GM21381 (cell line): ENCODE results near the gene PGP.

Experiments used
- ATAC-seq: cut with Tn5 transposase; IDR thresholded peaks from one replicate; pipeline ENCODE4 v1.9.1; 2021; ENCODE audit warnings: mild to moderate bottlenecking, moderate library complexity; ENCODE audit not compliant: unreplicated experiment

The PGP gene

DNA sequence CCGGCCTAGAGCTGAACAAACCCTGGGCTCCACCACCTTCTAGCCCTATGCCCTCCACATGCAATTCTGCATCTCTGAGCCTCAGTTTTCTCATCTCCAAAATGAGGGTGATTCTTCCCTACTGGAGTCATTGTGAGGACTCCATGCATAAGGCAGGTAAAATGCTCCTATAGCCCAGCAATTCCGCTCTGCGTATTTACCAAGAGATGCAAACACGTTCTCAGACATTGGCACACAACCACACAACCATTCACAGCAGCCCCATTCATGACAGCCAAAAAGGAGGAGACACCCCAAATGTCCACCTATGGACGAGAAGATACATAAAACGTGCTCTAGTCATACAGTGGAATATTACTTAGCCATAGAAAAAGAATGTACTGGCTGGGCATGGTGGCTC, 14.3 kb downstream of the PGP start:
- no peak for ATAC-seq

DNA sequence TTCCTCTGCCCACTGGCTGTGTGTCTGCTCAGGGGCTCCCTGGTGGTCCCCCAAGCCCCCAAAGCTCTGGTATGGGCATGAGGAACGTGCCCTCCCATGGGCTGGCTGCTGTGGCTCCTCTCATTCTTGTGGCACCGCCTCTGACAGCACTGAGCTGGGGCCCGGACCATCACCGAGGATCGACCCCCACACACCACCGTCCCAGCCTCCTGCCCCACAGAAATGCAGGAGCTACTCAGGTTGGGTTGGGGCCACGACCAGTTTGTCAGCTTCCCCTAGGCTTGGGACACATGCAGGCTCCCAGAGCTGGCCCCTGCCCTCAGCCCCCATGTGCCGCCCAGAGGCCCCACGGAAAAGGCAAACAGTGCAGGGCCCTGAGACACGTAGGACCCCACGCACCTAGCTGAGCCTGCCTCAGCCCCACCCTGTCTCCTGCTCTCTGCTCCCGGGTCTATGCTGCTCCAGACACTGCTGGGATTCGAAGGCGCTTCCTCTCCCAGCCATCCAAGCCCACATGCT, 15.0 kb downstream of the PGP start:
- no peak for ATAC-seq

DNA sequence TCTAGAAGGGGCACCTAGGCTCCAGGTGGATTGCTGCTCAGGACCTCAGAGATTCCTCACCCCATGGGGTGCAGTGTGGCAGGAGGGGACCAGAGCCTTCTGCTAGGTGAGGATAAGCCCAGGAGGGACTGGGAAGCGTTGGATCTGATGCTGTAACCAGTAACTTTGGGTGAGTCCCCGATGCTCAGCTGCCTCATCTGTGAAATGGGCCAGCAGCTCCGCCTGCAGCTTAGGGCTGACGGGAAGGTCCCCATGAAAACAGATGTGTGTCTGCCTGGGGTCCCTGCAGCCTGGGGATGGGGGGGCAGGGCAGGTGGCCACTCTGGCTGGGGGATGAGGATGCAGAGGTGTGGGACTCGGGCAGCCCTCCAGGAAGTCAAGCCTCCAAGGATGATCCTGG, 15.5 kb downstream of the PGP start:
- no peak for ATAC-seq

DNA sequence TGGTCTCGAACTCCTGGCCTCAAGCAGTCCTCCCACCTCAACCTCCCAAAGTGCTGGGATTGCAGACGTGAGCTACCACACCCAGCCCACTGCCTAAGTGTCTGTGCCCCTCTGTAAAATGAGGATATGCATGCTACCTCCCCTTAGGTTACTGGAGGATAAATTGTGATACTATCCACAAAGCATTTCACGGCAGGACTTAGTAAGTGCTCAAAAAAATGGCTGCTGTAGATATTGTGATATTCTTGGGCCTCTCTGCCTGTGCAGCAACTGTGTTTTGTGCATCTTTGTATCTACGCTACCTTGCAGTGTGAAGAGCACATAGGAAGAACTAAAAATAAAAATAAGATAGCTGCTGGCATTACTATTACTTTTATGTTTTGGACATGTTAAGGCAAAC, 16.4 kb downstream of the PGP start:
- ATAC-seq, result no peak

DNA sequence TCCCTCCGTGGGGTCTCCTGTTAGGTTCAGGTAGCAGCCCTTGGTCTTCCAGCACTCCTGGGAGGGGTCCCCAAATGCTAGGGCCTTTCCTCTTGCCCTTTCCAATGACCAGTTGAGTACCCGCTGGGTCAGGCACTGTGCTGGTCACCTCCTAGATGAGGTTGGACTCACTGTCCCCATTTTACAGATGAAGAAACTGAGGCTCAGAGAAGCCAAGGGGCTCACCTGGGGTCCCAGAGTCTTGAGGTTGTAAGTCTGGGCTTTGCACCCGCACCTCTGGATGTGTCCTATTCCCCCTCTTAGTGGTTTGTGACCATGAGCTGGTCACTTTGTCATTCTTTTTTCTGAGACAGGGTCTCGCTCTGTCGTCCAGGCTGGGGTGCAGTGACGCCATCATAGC, 16.9 kb downstream of the PGP start:
- ATAC-seq, result no peak

DNA sequence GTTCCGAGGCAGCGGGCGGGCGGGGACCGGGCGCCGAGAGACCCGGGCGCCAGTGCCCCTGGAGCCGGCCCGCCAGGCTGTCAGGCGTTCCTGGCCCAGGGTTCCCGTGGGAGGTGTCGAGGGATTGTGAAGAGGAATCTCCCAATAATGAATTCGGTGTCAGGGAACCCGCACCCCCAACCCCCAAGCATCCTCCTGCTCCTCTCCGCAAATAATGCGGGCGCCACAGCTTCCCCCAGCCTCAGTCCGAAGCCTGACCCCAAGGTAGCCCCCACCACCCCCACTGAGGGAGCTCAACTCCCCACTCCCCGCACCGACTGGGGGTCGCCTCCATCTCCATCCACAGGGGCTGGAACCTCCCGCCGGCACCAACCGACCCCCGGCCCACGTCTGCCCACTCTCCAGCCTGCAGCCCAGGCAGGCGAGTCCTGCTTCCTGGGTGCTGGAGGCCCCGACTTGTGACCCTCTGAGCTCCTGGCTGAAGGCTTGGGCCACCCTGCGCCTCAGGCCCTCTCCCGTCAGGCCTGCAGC, 17.6 kb downstream of the PGP start:
- no peak for ATAC-seq

DNA sequence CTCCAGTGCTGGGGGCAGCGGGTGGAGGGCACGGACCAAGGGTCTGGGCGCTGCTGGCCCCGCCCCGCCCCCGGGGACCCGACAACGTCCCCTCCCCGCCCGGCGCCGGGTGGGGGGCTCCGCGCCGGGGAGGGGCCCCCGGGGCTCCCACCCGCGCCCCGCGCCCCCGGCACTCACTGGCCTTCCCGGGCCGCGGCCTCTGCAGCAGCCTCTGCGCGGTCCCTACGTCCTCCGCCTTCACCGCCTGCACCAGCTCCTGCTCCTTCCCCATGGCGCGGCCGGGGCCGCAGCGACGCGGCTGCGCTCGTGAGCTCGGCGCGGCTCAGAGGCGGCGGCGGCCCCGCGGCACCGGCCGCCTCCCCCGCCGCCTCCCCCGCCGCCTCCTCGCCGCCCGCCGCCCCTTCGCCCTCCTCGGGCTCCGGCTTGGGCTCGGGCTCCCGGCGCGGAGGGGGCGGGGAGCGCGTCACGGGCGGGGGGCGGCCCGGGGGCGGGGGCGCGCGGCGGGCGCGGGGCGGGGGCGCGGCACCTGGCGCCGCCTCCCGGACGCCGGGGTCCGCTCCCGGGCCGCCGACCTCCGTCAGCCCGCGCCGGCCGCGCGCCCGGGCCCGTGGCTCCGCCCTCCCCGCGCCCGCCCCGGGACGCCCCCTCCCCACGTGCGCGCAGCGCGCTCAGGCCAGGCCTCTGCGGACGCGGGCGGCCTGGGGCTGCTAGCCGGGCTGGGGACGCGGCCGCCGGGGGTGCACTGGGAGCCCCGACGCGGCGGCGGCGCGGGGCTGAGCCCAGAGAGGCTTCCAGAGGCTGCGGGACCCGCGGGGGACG, 18.3 kb downstream of the PGP start, which contains the start of gene CASKIN1:
Gene CASKIN1 (minus strand): TSS at position 444 of the 819 bp plus-strand sequence. CDS start 173 bp downstream, at position 271.
- ATAC-seq, result no peak

DNA sequence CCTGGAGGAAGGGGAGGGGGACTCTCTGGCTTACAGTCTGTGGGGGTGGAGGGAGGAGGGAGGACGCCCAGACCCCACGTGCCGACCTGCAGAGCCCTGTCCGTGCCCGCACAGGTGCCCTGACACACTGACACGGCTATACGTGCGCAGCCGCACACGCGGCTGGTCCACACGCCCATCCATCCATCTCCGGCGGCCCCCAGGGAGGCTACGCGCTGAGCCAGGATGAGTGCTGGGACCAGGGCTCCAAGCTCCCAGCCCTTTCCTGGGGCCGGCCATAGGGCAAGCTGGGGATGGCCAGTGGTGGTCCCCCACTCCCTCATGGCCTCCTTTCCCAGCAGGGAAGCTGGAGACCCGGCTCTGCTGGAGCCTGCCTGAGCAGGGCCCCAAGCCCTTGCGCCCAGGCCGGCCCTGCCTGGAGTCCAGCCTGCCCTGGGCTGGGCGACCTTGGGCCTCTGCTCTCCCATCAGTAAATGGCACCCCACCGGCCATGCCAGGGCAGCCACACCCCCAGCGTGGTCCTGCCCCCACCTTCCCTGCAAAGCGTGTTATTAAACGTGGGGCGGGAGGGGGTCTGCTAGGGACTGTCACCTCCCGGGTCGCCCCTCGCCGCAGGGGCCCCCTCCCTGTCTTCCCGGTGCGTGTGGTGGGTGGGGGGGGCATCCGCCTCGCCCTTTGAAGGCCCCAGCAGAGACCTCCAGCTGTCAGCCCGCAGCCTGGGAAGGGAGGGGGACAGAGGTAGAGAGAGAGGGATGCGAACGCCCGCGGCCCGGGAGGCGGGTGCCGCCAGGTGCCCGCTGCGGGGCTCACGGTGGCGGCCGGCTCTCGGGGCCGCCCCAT, 19.1 kb downstream of the PGP start:
- ATAC-seq, result no peak

DNA sequence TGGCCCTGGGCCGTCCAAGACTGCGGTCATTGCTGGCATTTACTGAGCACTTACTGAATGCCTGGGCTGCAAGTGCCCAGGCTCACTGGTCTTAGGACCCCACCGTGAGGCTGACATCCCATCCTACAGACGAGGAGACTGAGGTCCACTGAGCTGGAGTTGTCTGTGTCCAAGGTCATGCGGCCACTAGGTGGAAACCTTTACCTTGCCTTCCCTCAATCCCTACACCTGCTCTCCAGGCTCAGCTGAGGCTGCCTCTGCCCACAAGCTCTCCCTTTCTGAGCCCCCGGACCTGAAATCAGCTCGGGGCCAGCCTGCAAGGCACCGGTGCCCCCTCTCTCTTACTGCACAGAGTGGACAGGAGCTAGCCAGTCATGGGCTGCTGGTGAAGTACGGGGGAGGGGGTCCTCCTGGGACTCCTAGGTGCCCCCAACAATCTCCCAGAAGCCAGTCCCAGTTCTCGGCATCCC, 19.8 kb downstream of the PGP start:
- no peak for ATAC-seq

DNA sequence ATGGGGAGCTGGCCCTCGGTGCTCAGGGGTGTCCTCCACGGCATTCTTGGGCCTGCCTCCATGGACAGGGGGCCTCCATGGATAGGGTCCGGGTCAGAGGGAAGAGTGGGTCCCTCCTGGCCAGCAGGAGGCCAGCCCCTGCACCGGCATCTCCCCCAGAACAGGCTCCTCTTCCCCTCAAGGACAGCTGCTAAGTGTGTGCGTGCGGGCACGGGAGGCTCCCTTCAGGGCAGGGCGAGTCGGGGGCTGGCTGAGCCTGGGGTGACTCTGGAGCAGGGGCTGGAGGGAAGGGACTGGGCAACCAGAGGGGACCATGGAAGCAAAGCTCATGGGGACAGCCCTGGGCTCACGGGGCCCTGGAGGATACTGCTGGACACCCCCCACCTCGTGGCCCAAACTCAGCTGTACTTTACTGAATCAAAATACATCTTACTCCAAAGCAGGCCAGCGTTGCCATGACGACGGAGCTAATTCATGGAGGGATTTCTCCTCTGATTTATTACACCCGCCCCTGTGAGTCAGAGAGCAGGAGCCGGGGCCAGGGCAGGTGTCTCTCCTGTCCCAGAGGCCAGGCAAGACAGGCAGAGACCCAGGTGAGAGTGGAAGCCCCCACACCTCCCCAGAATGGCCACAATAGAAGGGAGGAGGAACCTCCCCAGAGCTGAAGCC, 20.3 kb downstream of the PGP start:
- ATAC-seq, result no peak

DNA sequence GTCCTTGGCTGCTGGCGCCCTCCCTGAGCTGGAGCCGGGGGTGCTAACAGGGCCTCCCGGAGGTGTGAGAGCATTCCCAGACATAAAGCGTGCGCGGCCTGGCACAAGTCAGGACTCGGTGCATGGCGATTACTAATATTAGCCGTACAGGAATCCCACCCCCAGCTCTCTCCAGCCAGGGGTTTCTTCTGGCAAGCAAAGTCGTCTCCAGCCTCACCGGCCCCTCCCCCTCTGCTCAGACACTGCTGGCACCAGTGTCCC, 23.3 kb downstream of the PGP start:
- ATAC-seq, result no peak

DNA sequence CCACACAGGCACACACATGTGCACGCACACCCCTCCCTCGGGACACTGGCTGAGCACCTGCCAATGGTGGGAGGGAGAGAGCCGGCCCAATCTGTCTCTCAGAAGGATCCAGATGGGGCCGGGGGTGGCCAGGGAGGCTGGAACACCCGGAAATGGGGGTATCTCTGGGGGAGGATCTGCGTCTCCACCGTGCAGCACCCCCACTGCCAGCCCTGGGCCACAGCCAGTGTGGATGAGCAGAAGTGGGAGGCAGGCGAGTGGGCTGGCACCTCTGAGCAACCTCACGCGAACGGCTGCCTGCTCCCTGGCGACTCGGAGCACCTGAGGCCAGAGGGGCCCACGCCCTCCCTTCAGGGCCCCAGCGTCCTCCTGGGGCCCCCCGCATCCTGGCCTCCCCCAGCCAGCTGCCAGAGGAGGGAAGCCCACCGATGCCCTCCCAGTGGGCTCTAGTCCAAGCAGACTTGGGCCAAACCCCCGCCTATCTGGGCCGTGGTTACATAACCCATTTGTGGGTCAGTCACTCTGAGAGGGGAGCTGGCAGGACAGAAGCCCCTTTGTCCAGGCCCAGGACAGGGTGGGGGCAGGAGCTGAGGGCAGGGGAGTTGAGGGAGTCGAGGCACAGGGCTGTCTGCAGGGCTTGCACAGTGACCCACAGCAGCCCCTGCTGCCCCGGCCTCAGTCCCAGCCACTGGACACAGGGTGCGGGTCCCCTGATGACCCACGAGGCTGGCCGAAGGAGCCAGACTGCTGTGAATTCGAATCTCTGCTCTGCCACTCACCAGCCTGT, 23.8 kb downstream of the PGP start:
- ATAC-seq, result no peak

DNA sequence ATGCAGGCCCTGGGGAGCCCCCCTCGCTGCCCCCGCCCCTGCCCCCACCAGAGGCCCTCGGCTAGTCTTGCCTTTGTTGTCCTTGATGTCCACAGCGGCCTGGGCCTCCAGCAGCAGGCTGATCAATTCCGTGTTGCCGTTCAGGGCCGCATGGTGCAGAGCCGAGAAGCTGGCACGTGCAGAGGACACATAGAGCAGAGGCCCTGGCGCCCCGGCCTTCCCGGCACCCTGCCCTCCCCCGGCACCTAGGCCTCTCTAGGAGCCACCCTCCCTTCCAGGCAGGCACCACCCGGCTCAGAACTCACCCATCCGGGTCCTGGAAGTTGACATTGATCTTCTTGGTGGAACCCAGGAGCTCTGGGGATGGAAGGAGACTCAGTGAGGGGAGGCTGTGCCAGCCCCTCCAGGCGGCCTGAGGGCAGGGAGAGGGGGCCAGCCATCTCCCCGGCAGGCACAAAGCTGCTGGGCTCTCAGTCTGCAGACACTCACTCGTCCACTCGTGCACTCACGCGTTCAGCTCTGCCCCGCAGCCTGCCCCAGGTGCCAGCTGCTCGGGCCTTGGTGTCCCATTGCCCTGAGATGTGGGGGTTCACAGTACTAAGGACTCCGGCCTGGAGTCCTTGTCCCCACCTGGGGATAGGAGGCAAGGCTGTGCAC, 24.5 kb downstream of the PGP start:
- ATAC-seq, result no peak

DNA sequence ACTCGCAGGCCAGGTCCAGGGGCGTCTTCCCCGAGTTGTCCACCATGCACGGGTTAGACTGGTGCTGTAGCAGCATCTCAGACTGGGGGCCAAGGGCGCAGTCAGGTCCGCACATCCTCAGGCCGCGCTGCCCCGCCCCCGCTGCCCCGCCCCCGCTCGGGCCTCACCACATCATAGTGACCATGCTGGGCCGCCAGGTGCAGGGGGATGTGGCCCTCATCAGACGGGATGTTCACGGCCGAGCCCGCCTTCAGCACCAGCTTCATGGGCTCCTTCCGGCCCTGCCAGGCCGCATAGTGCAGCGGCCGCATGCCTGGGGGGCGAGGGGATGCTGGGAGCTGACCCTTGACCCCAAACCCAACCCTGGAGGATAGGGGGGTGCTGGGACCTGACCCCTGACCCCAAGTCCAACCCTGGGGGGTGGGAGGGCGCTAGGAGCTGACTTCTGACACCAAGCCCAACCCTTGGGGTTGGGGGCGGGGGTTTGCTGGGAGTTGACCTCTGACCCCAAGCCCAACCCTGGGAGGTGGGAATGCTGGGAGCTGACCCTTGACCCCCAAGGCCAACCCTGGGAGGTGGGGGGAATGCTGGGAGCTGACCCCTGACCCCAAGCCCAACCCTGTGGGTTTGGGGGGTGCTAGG, 25.3 kb downstream of the PGP start:
- no peak for ATAC-seq

DNA sequence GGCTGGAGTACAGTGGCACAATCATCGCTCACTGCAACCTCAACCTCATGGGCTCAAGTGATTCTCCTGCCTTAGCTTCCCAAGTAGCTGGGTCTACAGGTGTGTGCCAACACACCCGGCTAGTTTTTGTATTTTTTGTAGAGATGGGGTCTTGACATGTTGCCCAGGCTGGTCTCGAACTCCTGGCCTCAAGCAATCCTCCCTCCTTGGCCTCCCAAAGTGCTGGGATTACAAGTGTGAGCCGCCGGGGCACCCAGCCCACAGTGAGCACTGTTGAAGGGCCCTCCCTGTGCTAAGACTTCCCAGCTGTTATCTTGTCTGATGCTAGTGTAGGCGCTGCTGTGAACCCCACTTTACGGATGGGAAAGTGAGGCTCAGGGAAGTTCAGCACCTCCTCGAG, 26.2 kb downstream of the PGP start:
- no peak for ATAC-seq

DNA sequence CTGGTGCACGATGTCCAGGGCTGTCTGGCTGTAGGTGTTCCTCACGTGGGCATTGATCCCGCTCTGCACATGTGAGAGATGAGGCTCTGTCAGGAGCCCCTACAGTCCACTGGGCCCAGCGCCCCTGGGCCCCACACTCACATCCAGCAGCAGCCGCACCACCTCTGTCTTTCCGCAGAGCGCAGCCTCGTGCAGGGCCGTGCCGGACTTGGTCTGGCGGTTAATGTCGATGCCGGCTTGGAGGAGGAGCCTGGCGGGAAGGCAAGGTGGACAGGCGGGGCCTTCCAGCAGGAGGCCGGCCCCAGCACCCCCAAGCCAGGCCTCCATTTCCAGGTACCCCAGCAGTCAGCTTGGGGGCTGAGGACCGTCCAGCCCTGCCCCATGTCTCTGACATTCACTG, 27.4 kb downstream of the PGP start:
- ATAC-seq, result no peak

DNA sequence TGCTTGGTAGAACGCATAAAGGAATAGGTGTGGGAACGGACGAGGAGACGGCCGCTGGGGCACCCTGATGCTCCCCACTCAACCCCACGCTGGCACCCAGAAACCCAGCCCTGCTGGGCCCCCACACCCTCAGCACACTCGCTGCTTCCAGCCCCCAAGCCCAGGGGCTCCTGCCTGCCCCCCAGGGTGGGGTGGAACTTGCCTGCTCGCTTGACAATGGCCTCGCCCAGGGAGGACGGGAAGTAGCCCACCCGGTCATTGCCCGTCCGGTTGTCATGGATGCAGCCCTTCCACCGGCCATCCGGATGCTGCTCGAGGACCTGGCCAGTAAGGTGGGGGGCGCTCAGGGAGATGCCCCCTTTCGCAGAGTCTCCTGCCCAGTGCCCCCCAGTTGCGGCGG, 28.1 kb downstream of the PGP start:
- ATAC-seq, result no peak

DNA sequence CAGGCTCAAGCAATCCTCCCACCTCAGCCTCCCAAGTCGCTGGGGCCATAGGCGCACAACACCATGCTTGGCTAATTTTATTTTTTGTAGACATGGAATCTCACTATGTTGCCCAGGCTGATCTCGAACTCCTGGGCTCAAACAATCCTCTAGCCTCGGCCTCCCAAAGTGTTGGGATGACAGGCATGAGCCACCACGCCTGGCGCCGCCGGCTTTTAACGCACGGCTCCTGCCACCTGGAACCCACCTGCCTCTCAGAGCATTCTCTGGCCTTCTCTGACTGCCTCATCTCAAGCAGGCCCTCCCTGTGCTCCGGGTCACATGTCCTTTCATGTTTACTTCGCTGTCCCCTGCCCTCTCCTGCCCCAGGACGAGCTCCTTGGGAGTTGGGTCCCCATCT, 28.6 kb downstream of the PGP start:
- no peak for ATAC-seq

DNA sequence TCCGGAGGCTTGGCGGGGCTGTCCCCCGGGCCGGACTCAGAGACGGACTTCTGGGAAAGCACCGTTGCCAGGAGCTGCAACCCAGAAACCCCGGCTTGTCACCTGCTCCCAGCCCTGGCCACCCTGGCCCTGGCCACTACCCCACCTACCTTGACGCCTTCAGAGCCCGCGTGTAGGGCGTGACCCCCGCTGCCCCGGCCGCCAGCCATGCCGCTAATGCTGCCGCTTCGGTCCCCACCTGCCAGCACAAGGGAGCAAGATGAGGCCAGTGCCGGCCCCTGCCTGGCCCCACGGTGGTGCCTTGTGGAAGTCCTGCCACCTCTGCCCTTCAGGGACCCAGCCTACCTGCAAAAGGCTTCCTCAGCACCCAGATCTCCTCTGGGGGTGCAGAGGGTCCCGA, 29.7 kb downstream of the PGP start:
- ATAC-seq, result no peak

DNA sequence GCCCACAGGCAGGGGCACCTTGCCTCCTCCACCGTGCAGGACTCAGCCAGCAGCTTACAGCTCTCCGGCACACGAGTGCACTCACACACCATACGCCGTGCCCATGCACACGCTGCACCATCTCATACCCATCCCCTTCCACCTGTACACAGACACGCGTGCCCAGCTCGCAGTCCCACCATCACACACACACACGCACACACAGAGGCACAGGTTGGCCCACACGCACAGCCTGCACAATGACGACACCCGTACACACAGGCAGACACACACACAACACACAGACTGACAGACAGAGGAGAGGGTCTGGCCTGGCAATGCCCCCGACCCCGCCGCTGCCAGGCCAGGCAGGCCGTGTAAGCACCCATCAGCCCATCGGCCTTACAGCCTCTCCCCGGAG, 30.3 kb downstream of the PGP start:
- no peak for ATAC-seq
